IMR-90 (cell line): ENCODE data around the gene PCSK2. TPM values are rescaled to one million over a fixed set of nuclear protein-coding genes. Genes with fewer than 3 reads are reported as not detected.

ENCODE experiments used
- ATAC-seq: fragments of 200-7000 bp; cut with Tn5 transposase; 2 replicates; pipeline ENCODE4 v1.9.1; 2020; ENCODE audit warnings: low read depth, mild to moderate bottlenecking, moderate library complexity
- BruUV-seq: library from RNA; stranded (reverse); fragments of 400-500 nt; replicated peaks from 2 replicates; lab custom pipeline; 2021; lab: Mats Ljungman, UMichigan
- CTCF ChIA-PET: fragments of 300-600 bp; formaldehyde crosslinking; extraction: SDS; loops from one replicate; lab custom pipeline; 2021; ENCODE audit warnings: antibody characterized with exemption; lab: Yijun Ruan, JAX
- POLR2A ChIA-PET: fragments of 300-600 bp; sonication (Branson Sonifier 250); formaldehyde crosslinking; loops from one replicate; lab custom pipeline; 2022; ENCODE audit warnings: antibody characterized with exemption; ENCODE audit not compliant: unreplicated experiment; lab: Charles Lee
- DNase-seq: peaks from one replicate; pipeline ENCODE4 v3.0.0; 2013
- H2AFZ ChIP-seq: replicated peaks from 2 replicates; pipeline ENCODE3; 2013; ENCODE audit warnings: low read length, mild to moderate bottlenecking; ENCODE audit not compliant: poor library complexity
- H2AK5ac ChIP-seq: 2 replicates; pipeline ENCODE4 v1.6.1; 2013; ENCODE audit warnings: low read depth, low read length, inconsistent platforms
- H2AK9ac ChIP-seq: replicated peaks from 2 replicates; pipeline ENCODE3; 2013; ENCODE audit warnings: mild to moderate bottlenecking, low read depth, low read length, moderate library complexity; ENCODE audit not compliant: poor library complexity
- H2BK120ac ChIP-seq: 2 replicates; pipeline ENCODE4 v1.6.1; 2013; ENCODE audit warnings: low read depth, low read length, inconsistent platforms
- H2BK15ac ChIP-seq: 3 replicates; pipeline ENCODE4 v1.6.1; 2013; ENCODE audit warnings: low read depth, low read length, inconsistent platforms
- H2BK20ac ChIP-seq: 2 replicates; pipeline ENCODE4 v1.6.1; 2013; ENCODE audit warnings: low read depth, mild to moderate bottlenecking, inconsistent platforms, low read length, moderate library complexity
- H2BK5ac ChIP-seq: 2 replicates; pipeline ENCODE4 v1.6.1; 2013; ENCODE audit warnings: mild to moderate bottlenecking, low read depth, low read length, inconsistent platforms; ENCODE audit not compliant: poor library complexity, severe bottlenecking
- H3K14ac ChIP-seq: replicated peaks from 2 replicates; pipeline ENCODE4 v1.6.1; 2013; ENCODE audit warnings: low read depth, low read length, inconsistent platforms
- H3K18ac ChIP-seq: 2 replicates; pipeline ENCODE4 v1.6.1; 2013; ENCODE audit warnings: low read depth, low read length, control low read depth
- H3K23ac ChIP-seq: 2 replicates; pipeline ENCODE4 v1.6.1; 2013; ENCODE audit warnings: low read depth, low read length, inconsistent platforms
- H3K27ac ChIP-seq: 2 replicates; pipeline ENCODE4 v1.5.1; 2013; ENCODE audit warnings: mild to moderate bottlenecking, control low read depth, low read length; ENCODE audit not compliant: insufficient read depth
- H3K27me3 ChIP-seq: 2 replicates; pipeline ENCODE4 v1.6.1; 2013; ENCODE audit warnings: low read length; ENCODE audit not compliant: control insufficient read depth, insufficient read depth
- H3K36me3 ChIP-seq: 2 replicates; pipeline ENCODE4 v1.6.1; 2013; ENCODE audit warnings: low read length, mixed read lengths; ENCODE audit not compliant: control insufficient read depth, insufficient read depth
- H3K4ac ChIP-seq: 2 replicates; pipeline ENCODE4 v1.6.1; 2013; ENCODE audit warnings: low read depth, low read length, inconsistent platforms
- H3K4me1 ChIP-seq: 2 replicates; pipeline ENCODE4 v1.6.1; 2013; ENCODE audit warnings: low read length, mixed read lengths; ENCODE audit not compliant: control insufficient read depth, insufficient read depth
- H3K4me2 ChIP-seq: 2 replicates; pipeline ENCODE4 v1.6.1; 2013; ENCODE audit warnings: low read depth, mild to moderate bottlenecking, control low read depth, low read length, moderate library complexity
- H3K4me3 ChIP-seq: 2 replicates; pipeline ENCODE4 v1.5.1; 2013; ENCODE audit warnings: low read depth, mild to moderate bottlenecking, control low read depth, low read length, moderate library complexity; ENCODE audit not compliant: insufficient read depth
- H3K56ac ChIP-seq: 2 replicates; pipeline ENCODE4 v1.6.1; 2013; ENCODE audit warnings: low read length, inconsistent platforms; ENCODE audit not compliant: insufficient read depth; ENCODE audit errors: extremely low read depth
- H3K79me1 ChIP-seq, 2 experiments: 2 replicates each; pipeline ENCODE4 v1.6.1; 2013; ENCODE audit warnings: low read length in 2 of 2, inconsistent platforms in 1 of 2, low read depth in 1 of 2
- H3K9ac ChIP-seq: 2 replicates; pipeline ENCODE4 v1.6.1; 2013; ENCODE audit warnings: low read depth, low read length, control low read depth
- H3K9me1 ChIP-seq: 2 replicates; pipeline ENCODE4 v1.6.1; 2013; ENCODE audit warnings: low read length, inconsistent platforms; ENCODE audit not compliant: insufficient read depth
- H3K9me3 ChIP-seq: 2 replicates; pipeline ENCODE4 v1.6.1; 2013; ENCODE audit warnings: low read length; ENCODE audit not compliant: control insufficient read depth, insufficient read depth
- H4K20me1 ChIP-seq: 2 replicates; pipeline ENCODE4 v1.6.1; 2013; ENCODE audit warnings: low read length, inconsistent platforms; ENCODE audit not compliant: insufficient read depth
- H4K5ac ChIP-seq: 2 replicates; pipeline ENCODE4 v1.6.1; 2013; ENCODE audit warnings: mild to moderate bottlenecking, low read depth, low read length, control low read depth
- H4K8ac ChIP-seq, 2 experiments: 2 replicates each; pipeline ENCODE4 v1.6.1; 2013; ENCODE audit warnings: low read depth in 2 of 2, low read length in 2 of 2, control low read depth in 1 of 2, inconsistent platforms in 1 of 2
- H4K91ac ChIP-seq: 2 replicates; pipeline ENCODE4 v1.6.1; 2013; ENCODE audit warnings: low read depth, low read length, inconsistent platforms; ENCODE audit not compliant: insufficient read depth
- BHLHE40 ChIP-seq: fragments of 150-350 bp; IDR thresholded peaks from 2 replicates; pipeline ENCODE4 v1.6.1; 2016; ENCODE audit warnings: mild to moderate bottlenecking, low read depth, low read length
- CEBPB ChIP-seq: IDR thresholded peaks from 2 replicates; pipeline ENCODE4 v1.6.1; 2012; ENCODE audit warnings: low read depth, low read length, improper control_type of control experiment
- CHD1 ChIP-seq: IDR thresholded peaks from 2 replicates; pipeline ENCODE4 v1.6.1; 2012; ENCODE audit warnings: low read depth, low read length, improper control_type of control experiment
- FOS ChIP-seq: fragments of 150-350 bp; IDR thresholded peaks from 2 replicates; pipeline ENCODE4 v1.6.1; 2016; ENCODE audit warnings: low read depth, low read length
- MAFK ChIP-seq: IDR thresholded peaks from 2 replicates; pipeline ENCODE4 v1.6.1; 2012; ENCODE audit warnings: low read depth, low read length, improper control_type of control experiment
- MAZ ChIP-seq: IDR thresholded peaks from 2 replicates; pipeline ENCODE4 v1.6.1; 2012; ENCODE audit warnings: low read depth, mild to moderate bottlenecking, low read length, improper control_type of control experiment, moderate library complexity, borderline replicate concordance
- MXI1 ChIP-seq: IDR thresholded peaks from 2 replicates; pipeline ENCODE4 v1.6.1; 2012; ENCODE audit warnings: low read depth, mild to moderate bottlenecking, low read length, moderate library complexity, borderline replicate concordance
- NFE2L2 ChIP-seq: fragments of 150-350 bp; IDR thresholded peaks from 2 replicates; pipeline ENCODE4 v1.6.1; 2016; ENCODE audit warnings: low read depth, mild to moderate bottlenecking, low read length
- POLR2A ChIP-seq: IDR thresholded peaks from 2 replicates; pipeline ENCODE4 v1.6.1; 2012; ENCODE audit warnings: mild to moderate bottlenecking, low read depth, low read length
- RAD21 ChIP-seq: IDR thresholded peaks from 2 replicates; pipeline ENCODE4 v1.6.1; 2012; ENCODE audit warnings: low read length, improper control_type of control experiment
- RCOR1 ChIP-seq: IDR thresholded peaks from 2 replicates; pipeline ENCODE4 v1.6.1; 2012; ENCODE audit warnings: mild to moderate bottlenecking, low read length, improper control_type of control experiment; ENCODE audit not compliant: insufficient replicate concordance
- RFX5 ChIP-seq: IDR thresholded peaks from 2 replicates; pipeline ENCODE4 v1.8.0; 2012; ENCODE audit warnings: low read depth, mild to moderate bottlenecking, low read length, moderate library complexity
- SMC3 ChIP-seq: fragments of 150-350 bp; IDR thresholded peaks from 2 replicates; pipeline ENCODE4 v1.6.1; 2016; ENCODE audit warnings: low read depth, mild to moderate bottlenecking, antibody characterized with exemption, low read length, moderate library complexity
- WGBS, 2 experiments: methylation state at CpG; one replicate each; pipeline versions ENCODE4 v1.1.5 to v1.1.7; 2013; ENCODE audit warnings: missing lambda C conversion rate in 2 of 2; ENCODE audit not compliant: insufficient read length in 1 of 2; ENCODE audit errors: extremely low coverage in 2 of 2; 5-methylcytosine and 5-hydroxymethylcytosine counted together
- dilution Hi-C: fragments of 300-500 bp; cut with HindIII; formaldehyde crosslinking; loops from one replicate; pipeline ENCODE4 v1.14.3; 2018; ENCODE audit warnings: low sequenced_read_pairs; ENCODE audit not compliant: unreplicated experiment
- in situ Hi-C: fragments of 300-500 bp; cut with MboI; formaldehyde crosslinking; loops from 3 replicates; pipeline ENCODE4 v1.14.3; 2019; ENCODE audit warnings: low sequenced_read_pairs, inconsistent platforms, mixed read lengths
- intact Hi-C: fragments of 100-400 bp; cut with micrococcal nuclease; formaldehyde crosslinking; loops from 2 replicates; pipeline ENCODE4 v1.10.0; 2022
- polyA plus RNA-seq, 3 experiments: library from polyadenylated mRNA; depleted of rRNA; stranded (reverse); fragments of >200 nt; gene quantifications; 2 replicates each; pipeline ENCODE4 v1.2.3, GENCODE V29; 2012; ENCODE audit warnings: low replicate concordance in 1 of 3
- total RNA-seq: library from RNA; depleted of rRNA; stranded (reverse); fragments of >200 nt; gene quantifications from 2 replicates; pipeline ENCODE4 v1.2.3, GENCODE V29; 2012
- TF ChIP-seq, protein P1 (sequence below): conservative IDR thresholded peaks from 2 replicates; pipeline ENCODE4 v1.5.1; 2012; ENCODE audit warnings: mild to moderate bottlenecking, low read depth, low read length, improper control_type of control experiment
- TF ChIP-seq, protein P2 (sequence below): fragments of 150-350 bp; IDR thresholded peaks from 2 replicates; pipeline ENCODE4 v1.6.1; 2016; ENCODE audit warnings: low read depth, mild to moderate bottlenecking, low read length, moderate library complexity, borderline replicate concordance
- TF ChIP-seq, protein P3 (sequence below): fragments of 150-350 bp; IDR thresholded peaks from 2 replicates; pipeline ENCODE4 v1.6.1; 2017; ENCODE audit warnings: mild to moderate bottlenecking, antibody characterized with exemption, low read length, low read depth

Gene PCSK2
- total and polyA plus RNA-seq, 2 of the 4 experiments (the other 2 are of a cell fraction), result not detected

DNA sequence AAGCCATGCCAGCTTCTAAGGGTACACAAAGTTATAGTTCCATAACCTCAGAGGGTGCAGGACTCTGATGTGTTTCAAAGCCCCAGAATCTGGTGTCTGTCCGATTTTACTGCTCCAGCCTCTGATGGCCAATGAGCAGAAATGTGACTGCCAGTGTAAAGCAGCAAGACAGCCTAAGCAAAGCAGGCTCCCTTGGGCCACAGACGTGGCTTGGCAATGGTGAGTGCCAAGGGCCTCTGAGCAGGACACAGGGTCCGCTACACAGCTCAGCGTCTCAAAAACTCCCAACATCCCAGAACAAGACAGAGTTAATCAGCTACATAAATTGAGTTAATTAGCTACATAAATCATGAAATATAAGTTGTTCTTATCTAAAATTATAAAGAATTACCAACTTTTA lies 69.2 kb downstream of the PCSK2 start:
- Histone ChIP-seq H2BK5ac (no peak overlapping the region), H4K20me1 (no peaks in the 10 kb centered on the region), H3K4me3 (no peak overlapping the region), H3K14ac (no peak overlapping the region), H2BK20ac (no peak overlapping the region), H3K9ac (no peak overlapping the region), H3K27ac (no peak overlapping the region), H2BK120ac (no peak overlapping the region), H4K91ac (no peak overlapping the region), H2AK5ac (no peak overlapping the region), H3K18ac (no peak overlapping the region), H2AK9ac (no peak overlapping the region), H2BK15ac (no peak overlapping the region), H3K27me3 (no peaks in the 10 kb centered on the region), H3K36me3 (no peaks in the 10 kb centered on the region), H3K4me2 (no peak overlapping the region), H4K8ac (no peak overlapping the region), H3K4ac (no peak overlapping the region), H3K4me1 (no peaks in the 10 kb centered on the region), H3K9me1 (no peaks in the 10 kb centered on the region), H3K23ac (no peak overlapping the region), H3K79me1 (no peaks in the 10 kb centered on the region), H4K5ac (no peak overlapping the region), H2AFZ (no peak overlapping the region), H3K56ac (no peak overlapping the region), H3K9me3 (no peaks in the 10 kb centered on the region)
- dilution Hi-C loops (no loop called here), intact Hi-C loops (no loop called here), in situ Hi-C loops (no loop called here)
- DNase-seq, result no peak
- no TSS peak for BruUV-seq
- TF ChIP-seq, protein P1, sequence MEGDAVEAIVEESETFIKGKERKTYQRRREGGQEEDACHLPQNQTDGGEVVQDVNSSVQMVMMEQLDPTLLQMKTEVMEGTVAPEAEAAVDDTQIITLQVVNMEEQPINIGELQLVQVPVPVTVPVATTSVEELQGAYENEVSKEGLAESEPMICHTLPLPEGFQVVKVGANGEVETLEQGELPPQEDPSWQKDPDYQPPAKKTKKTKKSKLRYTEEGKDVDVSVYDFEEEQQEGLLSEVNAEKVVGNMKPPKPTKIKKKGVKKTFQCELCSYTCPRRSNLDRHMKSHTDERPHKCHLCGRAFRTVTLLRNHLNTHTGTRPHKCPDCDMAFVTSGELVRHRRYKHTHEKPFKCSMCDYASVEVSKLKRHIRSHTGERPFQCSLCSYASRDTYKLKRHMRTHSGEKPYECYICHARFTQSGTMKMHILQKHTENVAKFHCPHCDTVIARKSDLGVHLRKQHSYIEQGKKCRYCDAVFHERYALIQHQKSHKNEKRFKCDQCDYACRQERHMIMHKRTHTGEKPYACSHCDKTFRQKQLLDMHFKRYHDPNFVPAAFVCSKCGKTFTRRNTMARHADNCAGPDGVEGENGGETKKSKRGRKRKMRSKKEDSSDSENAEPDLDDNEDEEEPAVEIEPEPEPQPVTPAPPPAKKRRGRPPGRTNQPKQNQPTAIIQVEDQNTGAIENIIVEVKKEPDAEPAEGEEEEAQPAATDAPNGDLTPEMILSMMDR, result no peak
- TF ChIP-seq NFE2L2 (no peak), MAZ (no peak), RFX5 (no peak), CEBPB (no peak), MXI1 (no peak), FOS (no peak), MAFK (no peak), POLR2A (no peak), CHD1 (no peak), RCOR1 (no peak), BHLHE40 (no peak), RAD21 (no peak), SMC3 (no peak)
- TF ChIP-seq, protein P2, sequence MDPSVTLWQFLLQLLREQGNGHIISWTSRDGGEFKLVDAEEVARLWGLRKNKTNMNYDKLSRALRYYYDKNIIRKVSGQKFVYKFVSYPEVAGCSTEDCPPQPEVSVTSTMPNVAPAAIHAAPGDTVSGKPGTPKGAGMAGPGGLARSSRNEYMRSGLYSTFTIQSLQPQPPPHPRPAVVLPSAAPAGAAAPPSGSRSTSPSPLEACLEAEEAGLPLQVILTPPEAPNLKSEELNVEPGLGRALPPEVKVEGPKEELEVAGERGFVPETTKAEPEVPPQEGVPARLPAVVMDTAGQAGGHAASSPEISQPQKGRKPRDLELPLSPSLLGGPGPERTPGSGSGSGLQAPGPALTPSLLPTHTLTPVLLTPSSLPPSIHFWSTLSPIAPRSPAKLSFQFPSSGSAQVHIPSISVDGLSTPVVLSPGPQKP, result no peak
- TF ChIP-seq, protein P3, sequence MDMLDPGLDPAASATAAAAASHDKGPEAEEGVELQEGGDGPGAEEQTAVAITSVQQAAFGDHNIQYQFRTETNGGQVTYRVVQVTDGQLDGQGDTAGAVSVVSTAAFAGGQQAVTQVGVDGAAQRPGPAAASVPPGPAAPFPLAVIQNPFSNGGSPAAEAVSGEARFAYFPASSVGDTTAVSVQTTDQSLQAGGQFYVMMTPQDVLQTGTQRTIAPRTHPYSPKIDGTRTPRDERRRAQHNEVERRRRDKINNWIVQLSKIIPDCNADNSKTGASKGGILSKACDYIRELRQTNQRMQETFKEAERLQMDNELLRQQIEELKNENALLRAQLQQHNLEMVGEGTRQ, result no peak
- ATAC-seq, result no peak
- CTCF ChIA-PET, result interaction anchor here (1.3 kb wide), 1 partner anchor 82 kb away, joined by 3 read pairs; no protein-coding TSS in a partner anchor
- POLR2A ChIA-PET, result no interaction called here
- no CpG with 5 or more reads among the region's 4 CpGs for WGBS, 2 experiments
